Fibroblast of the conjunctiva (primary cell): Measurements from ENCODE around the gene OR4X2.
"Not testable (repeated sequence)": the region's sequence is repeated elsewhere in the genome, so short reads cannot be mapped to it uniquely, and the experiment has no call there.

ENCODE experiments used
- DNase-seq: peaks from one replicate; pipeline ENCODE4 v3.0.0-alpha.2; 2010; ENCODE audit warnings: low read depth

OR4X2 gene

DNA sequence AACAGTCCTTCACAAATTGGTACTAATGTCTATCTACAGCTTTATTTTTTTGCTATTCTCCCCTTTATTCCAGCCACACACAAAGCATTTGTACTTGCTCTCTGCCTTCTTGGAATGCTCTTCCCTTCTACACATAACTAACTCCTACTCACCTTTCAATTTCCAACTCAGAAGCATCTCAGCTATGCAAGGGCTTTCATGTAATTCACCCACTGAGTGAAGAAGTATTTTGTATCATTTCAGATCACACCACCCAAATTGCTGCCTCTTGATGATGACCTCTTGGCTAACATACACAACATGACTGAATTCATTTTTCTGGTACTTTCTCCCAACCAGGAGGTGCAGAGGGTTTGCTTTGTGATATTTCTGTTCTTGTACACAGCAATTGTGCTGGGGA, at the start of gene OR4X2:
Gene OR4X2 (plus strand): TSS at position 301 of the 400 bp plus-strand sequence. CDS start 0 bp downstream, at position 301.
- DNase-seq, result no peak

GRCh38 chr11:48207881-48208280, 37.0 kb upstream of the OR4X2 start:
- DNase-seq, result no peak

DNA sequence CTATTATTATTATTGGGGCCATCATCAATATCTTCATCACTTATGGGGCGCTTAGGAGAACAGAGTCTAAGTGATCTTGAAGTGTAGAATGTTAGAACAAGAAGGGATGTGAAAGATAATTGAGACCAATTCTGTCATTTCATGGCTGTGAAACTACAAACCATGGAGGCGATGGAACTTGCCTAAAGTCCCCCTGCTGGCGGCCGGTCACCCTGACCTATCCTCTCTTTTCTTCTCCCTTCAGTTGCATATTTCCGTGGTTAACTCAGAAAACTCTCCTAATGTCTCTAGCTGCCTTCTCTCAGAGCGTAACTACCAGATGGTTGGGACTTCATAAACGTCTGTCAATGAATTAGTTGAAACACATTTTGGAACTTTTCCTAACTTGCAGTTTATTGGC, 34.9 kb upstream of the OR4X2 start:
- no peak for DNase-seq

GRCh38 chr11:48216510-48216909, 28.4 kb upstream of the OR4X2 start, which contains the start of gene OR4B1:
Gene OR4B1, plus strand, starts transcription at chr11:48216810. Its CDS starts 0 bp downstream, at chr11:48216810.
- DNase-seq, result no peak

DNA sequence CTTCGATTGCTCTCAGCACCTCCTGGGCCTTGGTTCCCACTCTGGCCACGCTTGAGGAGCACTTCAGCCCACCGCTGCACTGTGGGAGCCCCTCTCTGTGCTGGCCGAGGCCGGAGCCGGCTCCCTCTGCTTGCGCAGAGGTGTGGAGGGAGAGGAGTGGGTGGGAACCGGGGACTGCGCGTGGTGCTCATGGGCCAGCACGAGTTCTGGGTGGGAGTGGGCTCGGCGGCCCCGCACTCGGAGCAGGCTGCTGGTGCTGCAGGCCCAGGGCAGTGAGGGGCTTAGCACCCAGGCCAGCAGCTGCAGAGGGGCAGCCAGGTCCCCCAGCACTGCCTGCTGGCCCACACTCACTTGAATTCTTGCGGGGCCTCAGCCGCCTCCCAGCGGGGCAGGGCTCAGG, 16.1 kb upstream of the OR4X2 start:
- DNase-seq, result no peak

- not testable (repeated sequence) for DNase-seq
These were observed 14.8 kb upstream of the OR4X2 start for GRCh38 chr11:48230057-48230456.

- no peak for DNase-seq
These were observed 7.2 kb upstream of the OR4X2 start for GRCh38 chr11:48237727-48238126.

DNA sequence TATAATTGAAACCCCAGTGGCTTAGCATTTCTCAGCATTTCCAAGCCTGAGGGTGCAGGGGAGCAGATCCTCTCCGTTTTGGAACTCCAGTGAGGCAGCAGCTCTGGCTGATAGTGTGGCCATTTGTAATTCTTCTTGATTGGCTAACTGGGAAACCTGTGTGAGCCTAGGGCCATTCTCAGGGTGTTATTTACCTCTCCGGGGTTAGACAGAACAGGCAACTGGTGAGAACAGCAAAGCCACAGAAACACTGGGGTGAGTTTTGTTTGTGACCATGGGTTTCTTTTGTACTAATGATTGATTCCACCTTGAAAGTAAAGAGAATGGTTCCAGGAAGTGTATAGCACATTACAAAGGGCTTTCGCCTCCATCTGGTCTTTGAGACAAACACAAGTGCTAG, 2.4 kb upstream of the OR4X2 start:
- no peak for DNase-seq

- no peak for DNase-seq
These were observed 4.0 kb downstream of the OR4X2 start for GRCh38 chr11:48248902-48249301.

- no peak for DNase-seq
These were observed 16.7 kb downstream of the OR4X2 start for GRCh38 chr11:48261600-48261999.

- DNase-seq, result no peak
These were observed 18.6 kb downstream of the OR4X2 start, which contains the start of gene OR4X1 for GRCh38 chr11:48263423-48263911. Gene OR4X1, plus strand, starts transcription at chr11:48263861. Its CDS starts 0 bp downstream, at chr11:48263861.

GRCh38 chr11:48270621-48271020, 25.7 kb downstream of the OR4X2 start:
- no peak for DNase-seq

DNA sequence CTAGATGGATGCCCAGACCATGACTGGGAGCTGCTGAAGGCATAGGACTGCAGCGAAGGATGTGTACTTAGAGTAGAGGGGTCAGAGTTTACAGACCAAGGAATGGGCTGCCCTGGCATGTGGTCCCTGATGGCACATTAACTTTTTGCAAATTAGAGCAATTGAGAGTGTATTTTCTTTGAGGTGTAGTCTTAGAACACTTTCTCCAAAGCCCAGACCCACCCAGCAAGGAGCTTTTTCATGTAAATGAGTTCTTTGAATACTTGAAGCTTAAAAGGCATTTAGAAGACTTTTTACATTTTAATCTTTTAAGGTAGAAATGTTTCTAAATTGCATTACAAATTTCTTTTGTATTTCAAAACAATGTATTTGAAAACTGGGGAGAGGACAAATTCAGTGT, 27.7 kb downstream of the OR4X2 start:
- DNase-seq, result no peak
